GM12891 (cell line): ENCODE results near the gene ZCWPW2.
A peak's percentile ranks its signal among the peaks of the same experiment; 100 is the strongest.

Source experiments
- DNase-seq: peaks from one replicate; pipeline ENCODE4 v3.0.0; 2011; ENCODE audit warnings: low spot score; ENCODE audit not compliant: insufficient read length
- FAIRE-seq: peaks from 2 replicates; lab custom pipeline; 2011; peaks lifted over from hg19 to GRCh38; lab: Jason Lieb, UNC
- PAX5 ChIP-seq: IDR thresholded peaks from 2 replicates; pipeline ENCODE4 v1.6.1; 2011; ENCODE audit warnings: low read length, moderate library complexity, mild to moderate bottlenecking; ENCODE audit not compliant: insufficient read depth, severe bottlenecking
- POLR2A ChIP-seq: IDR thresholded peaks from 2 replicates; pipeline ENCODE4 v1.6.1; 2011; ENCODE audit warnings: low read depth, low read length, control low read depth
- POLR2AphosphoS5 ChIP-seq: IDR thresholded peaks from 2 replicates; pipeline ENCODE4 v1.6.1; 2011; ENCODE audit warnings: low read depth, low read length, control low read depth
- POU2F2 ChIP-seq: IDR thresholded peaks from 2 replicates; pipeline ENCODE4 v1.6.1; 2011; ENCODE audit warnings: low read depth, mild to moderate bottlenecking, control low read depth, low read length, moderate library complexity
- SPI1 ChIP-seq: IDR thresholded peaks from 2 replicates; pipeline ENCODE4 v1.6.1; 2011; ENCODE audit warnings: low read depth, low read length, control low read depth
- TAF1 ChIP-seq: IDR thresholded peaks from 2 replicates; pipeline ENCODE4 v1.6.1; 2011; ENCODE audit warnings: low read depth, low read length, control low read depth

The ZCWPW2 gene

GRCh38 chr3:28322464-28322863 is 26.1 kb upstream of the ZCWPW2 start:
- no peak for TF ChIP-seq POU2F2
- no peak for TF ChIP-seq PAX5
- TF ChIP-seq SPI1: no peak
- no peak for TF ChIP-seq POLR2AphosphoS5
- no peak for TF ChIP-seq TAF1
- FAIRE-seq (no peak), DNase-seq (no peak)

- no peak for DNase-seq
- TF ChIP-seq POLR2AphosphoS5 (no peak), SPI1 (no peak), TAF1 (no peak)
Observed at GRCh38 chr3:28326458-28326926, 22.0 kb upstream of the ZCWPW2 start.

GRCh38 chr3:28328188-28329151 is 20.1 kb upstream of the ZCWPW2 start:
- TF ChIP-seq TAF1: no peak
- TF ChIP-seq POLR2AphosphoS5: no peak
- TF ChIP-seq POU2F2: no peak
- no peak for TF ChIP-seq SPI1
- no peak for TF ChIP-seq POLR2A
- TF ChIP-seq PAX5: no peak
- FAIRE-seq: no peak
- DNase-seq: no peak

More at GRCh38 chr3:28326458-28326926, 22.0 kb upstream of the ZCWPW2 start:
- no peak for FAIRE-seq

DNA sequence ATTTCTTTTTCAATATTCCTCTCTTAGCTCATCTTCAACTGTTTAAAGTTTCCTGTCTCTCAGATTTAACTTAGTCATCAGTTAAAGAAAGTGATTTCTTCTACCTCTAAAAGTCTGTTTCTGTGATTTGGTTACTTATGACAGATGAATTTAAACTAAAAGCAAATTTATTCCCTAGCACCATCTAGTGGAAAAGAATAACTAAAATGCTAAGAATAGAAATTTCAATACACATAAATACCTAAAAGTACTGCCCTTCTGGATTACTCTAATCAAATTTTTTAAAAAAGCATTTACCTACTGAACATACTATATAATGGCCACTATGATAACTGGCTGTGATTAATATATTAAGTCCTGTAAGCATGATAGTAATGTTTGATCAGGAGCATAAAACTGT is 14.0 kb upstream of the ZCWPW2 start:
- no peak for DNase-seq
- TF ChIP-seq POLR2A (no peak), SPI1 (no peak), POU2F2 (no peak), POLR2AphosphoS5 (no peak), PAX5 (no peak), TAF1 (no peak)
- FAIRE-seq: no peak

- FAIRE-seq (no peak), DNase-seq (no peak)
- no peak for TF ChIP-seq SPI1
- TF ChIP-seq POLR2A: no peak
- no peak for TF ChIP-seq PAX5
- TF ChIP-seq POU2F2: no peak
- no peak for TF ChIP-seq POLR2AphosphoS5
- no peak for TF ChIP-seq TAF1
Observed at GRCh38 chr3:28335246-28335645, 13.3 kb upstream of the ZCWPW2 start.

DNA sequence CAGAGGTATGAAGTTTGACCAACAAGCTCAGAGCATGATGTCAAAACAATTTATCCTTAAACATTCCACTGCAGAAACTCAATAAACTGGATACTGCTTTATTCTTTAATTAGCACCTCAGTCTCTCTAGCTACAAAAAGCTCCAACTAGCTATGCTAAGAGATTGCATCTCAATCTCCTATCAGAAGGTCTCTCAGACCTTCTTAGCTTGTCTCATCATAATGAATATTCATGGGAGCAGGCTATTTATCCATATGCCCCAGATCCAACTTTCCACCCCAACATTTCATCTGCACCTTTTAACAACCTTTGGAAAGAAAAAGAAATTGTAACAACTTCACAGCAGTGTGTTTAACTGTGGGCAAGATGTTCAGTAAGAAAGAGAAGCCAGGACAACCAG is 11.3 kb upstream of the ZCWPW2 start:
- FAIRE-seq (no peak), DNase-seq (no peak)
- no peak for TF ChIP-seq POU2F2
- no peak for TF ChIP-seq POLR2AphosphoS5
- TF ChIP-seq SPI1: no peak
- TF ChIP-seq TAF1: no peak
- TF ChIP-seq POLR2A: no peak
- TF ChIP-seq PAX5: no peak

DNA sequence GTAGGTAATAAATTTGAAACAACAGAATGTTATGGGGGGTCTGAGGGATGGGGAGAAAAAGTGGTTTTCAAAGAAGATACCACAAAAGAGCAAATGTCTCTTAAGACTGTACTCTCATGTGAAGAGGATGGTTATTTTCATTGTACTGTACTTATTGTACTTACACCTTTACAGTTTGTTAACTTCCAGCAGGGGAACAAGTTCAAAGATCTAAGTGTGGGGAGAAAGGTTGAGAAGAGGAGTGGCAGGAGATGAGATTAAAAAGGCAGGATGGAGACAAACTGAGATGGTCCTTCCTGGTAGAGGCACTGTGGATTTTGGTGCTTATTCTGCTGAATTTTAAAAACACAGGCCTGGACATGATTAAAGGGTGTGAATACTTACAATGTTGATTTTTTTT is 5.4 kb upstream of the ZCWPW2 start:
- FAIRE-seq (peak; percentile 16), DNase-seq (no peak)
- TF ChIP-seq POLR2A (no peak), TAF1 (no peak), SPI1 (no peak), POU2F2 (no peak), PAX5 (no peak), POLR2AphosphoS5 (no peak)

GRCh38 chr3:28345690-28346089 is 2.8 kb upstream of the ZCWPW2 start:
- DNase-seq (no peak), FAIRE-seq (no peak)
- TF ChIP-seq POU2F2 (no peak), PAX5 (no peak), POLR2A (no peak), POLR2AphosphoS5 (no peak), TAF1 (no peak), SPI1 (no peak)

- DNase-seq (no peak), FAIRE-seq (no peak)
- TF ChIP-seq PAX5 (no peak), POLR2AphosphoS5 (no peak), SPI1 (no peak), POU2F2 (no peak), TAF1 (no peak), POLR2A (no peak)
Observed at GRCh38 chr3:28347374-28348264, 902 bp upstream of the ZCWPW2 start.
